HG03175 (cell line): ENCODE measurements around the gene PARD3B.

ENCODE experiments used
- ATAC-seq: cut with Tn5 transposase; IDR thresholded peaks from one replicate; pipeline ENCODE4 v1.9.1; 2021; ENCODE audit warnings: mild to moderate bottlenecking, moderate library complexity; ENCODE audit not compliant: unreplicated experiment

The PARD3B gene

DNA sequence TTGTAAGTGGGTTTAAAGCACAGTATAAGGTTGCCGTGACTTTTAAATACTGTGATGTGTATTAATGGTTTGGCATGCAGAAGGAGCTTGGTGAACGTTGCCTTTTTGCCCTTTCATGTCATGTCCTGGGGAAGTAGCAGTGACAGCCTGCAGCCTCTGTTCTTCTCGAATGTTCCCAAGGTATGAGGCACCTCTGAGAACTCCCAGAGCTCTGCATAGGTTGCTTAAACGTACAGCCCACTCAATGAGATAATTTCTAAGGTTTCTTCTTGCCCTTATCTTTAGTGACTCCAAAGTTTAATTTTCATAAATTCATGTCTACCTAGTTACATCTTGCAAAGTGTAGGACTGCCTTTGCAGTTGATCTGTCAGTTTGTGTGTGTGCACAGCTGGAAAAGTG is 36.7 kb downstream of the PARD3B start:
- no peak for ATAC-seq

DNA sequence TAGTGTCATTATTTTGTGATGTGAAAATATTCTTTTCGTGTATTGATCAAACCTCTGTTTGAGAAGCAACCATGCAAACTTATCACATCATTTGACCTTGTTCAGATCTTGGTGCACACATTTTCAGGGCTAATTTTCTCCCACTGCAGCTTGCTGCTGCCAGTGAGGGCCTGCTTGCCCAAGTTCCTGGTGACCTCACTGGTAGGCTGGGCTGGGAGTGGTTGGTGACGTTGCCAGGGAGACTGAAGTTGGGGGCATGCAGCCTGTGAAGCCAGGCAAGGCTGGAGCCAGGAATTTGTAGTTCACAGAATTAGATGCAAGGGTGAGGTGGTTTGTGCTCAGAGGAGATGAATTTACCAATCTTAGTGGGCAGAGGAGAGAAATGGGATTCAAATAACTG is 38.5 kb downstream of the PARD3B start:
- no peak for ATAC-seq

DNA sequence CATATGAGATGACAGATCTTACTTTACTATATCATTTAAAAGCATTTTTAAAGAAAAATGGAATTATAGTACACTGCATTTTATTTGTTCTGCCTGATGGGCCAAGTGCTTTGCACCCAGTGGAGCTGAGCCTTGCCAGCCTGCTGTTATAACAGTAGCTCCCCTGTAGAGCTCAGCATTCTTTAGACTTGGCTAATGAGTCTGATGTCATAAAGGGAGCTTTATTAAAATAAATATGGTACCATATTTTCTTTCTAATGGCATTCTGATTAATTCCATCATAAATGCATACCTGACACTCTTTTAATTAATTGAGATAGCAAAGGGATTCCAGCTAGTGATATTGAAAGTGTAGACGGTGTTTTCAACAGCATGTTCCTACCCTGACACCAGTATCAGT is 40.7 kb downstream of the PARD3B start:
- no peak for ATAC-seq

DNA sequence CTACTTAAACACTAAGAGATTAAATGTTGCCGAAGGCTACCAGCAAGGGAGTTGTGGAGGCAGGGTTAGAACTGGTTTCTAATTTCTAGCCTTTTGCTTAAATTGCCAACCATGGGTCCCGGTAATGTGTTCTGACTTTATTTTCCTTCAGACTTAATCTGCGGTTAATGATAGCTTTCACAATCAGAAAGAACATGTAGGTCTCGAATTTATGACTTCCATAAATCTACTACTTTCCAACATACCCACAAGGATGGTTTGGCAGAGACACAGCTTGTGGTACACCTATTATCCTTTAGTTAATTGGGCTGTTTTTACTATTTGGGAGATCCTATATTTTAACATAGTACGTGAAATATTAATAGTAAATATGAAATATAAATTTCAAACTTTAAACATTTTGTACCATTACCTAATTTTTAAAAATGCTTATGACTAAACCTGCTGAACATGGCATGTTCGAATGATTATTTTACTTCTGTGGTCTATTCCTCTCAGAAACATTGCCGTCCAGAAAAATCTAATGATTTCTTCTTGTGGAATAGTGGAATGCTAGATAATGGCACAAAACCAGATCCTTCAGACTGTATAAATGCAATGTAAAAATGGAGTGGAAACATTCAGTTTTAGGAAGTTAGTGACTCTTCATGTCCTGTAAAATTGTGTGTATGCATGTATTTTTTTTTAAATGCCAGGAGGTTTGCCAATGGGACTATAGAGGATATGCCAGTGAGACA is 41.3 kb downstream of the PARD3B start:
- ATAC-seq = no peak

DNA sequence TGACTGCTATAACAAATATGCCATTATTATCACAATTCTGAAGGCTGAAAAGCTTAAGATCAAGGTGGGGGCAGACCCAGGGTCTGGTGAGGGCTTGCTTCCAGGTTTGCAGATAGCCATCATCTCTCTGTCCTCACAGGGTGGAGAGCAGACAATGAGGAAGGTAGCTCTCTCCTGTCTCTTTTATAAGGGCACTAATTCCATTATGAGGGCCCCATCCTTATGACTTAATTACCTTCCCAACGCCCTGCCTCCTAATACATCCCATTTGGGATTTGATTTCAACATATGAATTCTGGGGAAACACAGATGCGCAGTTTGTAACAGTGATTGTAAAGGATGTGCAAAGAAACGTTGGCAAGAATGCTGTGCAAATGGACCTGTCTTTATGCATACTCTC is 44.8 kb downstream of the PARD3B start:
- ATAC-seq = no peak

DNA sequence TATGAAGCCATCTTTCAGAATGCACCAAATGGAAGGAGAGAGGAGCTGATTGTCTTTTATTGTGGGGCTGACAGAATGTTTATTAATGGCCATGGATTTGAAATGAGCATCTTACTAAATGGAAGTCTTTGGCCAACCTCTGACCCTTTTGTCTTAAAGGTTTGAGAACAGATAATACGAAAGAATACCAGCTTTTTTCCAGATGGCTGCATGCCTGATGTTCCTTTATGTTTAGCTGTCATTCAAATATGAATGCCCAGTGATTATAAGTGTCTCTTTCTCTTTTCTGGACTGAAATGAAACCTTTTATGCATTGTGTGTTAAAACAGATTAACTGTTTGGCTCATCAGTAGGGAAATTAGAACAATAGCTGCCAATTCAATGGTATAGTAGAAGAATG is 46.0 kb downstream of the PARD3B start:
- no peak for ATAC-seq

DNA sequence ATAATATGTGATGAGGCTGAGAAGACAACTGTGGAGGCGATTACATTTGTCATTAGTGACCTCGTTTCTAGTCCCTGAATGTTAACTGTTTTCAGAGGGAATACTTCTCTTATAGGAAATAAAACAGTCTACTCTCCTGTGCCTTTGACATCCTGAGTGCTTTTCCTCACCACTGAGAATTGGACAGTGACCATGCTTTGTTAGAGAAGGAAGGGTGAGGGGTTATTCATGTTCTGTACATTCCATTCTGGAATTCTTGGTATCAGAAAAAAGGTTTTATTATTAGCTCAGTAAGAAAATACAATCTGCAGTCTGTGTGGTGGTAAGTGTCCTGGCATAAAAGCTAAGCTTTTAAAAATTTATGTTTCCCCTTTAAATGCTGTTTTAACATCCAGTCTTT is 58.8 kb downstream of the PARD3B start:
- ATAC-seq = no peak

DNA sequence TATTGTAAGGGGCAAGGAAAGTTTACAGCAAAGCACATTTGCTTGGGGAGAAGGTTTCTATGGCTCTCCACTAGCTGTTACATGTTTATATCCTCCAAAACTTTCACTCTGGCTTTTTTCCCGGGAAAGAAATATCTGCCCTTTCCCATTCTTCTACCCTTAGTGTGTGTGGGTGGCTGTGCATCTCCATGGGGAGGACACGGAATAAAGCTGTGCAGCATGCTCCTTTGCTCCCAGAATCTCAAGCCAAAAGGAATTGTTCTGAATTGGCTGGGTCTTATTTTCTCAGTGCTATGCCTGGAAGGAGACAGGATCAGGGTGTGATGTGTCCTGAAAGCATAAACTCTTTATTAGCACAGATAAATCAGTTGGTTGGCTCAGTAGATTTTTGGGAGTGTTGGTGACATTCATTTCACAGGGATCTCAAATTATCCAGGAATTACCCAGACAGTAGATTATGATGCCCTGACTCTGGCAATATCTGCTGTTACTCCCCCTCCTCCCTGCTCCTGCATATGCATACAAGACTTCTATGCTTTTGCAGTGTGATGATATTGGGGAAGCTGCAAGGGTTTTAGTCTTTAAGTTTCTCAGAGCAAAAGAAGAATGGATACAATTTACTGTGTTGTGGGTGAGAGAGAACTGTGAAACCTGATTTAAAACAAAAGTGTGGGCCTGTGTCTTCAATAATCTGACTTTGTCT is 63.1 kb downstream of the PARD3B start:
- ATAC-seq = no peak

DNA sequence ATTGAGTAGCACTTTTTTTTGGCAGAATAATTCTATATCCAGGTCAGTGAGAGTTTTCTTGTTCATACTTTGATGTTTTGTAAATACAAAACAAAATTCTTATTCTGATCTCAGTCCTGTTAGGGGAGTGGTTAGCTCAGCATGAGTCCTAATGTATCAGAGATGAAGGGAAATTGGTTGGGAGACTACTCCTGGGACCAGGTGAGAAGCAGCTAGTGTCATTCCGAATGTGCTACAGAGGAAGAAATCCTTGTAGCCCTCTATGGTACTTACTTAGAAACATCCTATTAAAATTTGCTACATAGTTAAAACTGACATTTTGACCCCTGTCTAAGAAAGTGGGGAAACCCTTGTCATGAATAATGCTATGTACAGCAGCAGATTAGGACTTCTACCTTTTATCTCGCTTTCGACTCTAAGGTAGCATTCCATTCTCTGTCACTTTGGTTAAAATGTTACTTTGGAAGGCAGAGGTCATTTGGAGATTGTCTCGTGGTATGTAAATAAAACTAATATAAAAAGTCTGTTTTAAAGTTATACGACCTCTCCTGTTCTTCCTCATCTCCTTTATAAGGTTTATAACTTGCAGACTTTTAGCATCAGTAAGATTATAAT is 65.8 kb downstream of the PARD3B start:
- ATAC-seq = no peak

DNA sequence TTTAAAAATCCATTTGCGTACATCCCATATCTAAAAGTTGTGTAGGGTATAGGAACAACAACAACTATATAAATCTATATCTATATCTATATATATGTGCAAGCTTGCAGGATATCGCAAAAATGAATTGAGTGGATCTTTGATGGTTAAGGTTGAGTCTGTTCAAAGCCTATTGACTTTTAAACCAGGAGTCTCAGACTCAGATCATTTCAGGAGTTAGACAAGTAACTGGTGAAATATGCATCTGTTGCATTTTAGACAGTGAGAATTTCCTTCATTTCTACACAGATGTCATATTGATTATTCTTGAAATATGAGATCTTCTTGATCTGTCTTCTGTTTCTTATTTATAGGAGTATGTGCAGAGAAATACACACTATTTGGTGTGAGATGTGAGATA is 66.5 kb downstream of the PARD3B start:
- ATAC-seq = no peak

DNA sequence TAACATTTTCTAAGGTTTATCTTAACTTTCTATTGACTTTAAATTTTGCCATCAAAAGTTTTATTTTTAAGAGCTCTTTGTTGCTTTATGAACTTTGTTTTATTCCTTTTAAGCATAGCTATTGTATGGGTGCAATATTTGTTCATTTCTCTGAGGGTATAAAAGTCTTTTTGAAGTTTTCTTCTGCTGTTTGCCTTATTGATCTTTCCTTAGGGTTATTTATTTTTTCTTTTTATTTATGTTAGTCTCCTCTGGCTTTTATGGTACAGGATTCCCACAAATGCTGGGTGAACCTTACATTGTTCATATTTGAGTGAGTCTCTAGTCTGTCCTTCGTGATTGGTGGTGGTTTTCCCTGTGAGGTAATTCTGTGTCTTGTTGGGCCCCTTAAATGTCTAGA is 68.4 kb downstream of the PARD3B start:
- ATAC-seq = no peak

DNA sequence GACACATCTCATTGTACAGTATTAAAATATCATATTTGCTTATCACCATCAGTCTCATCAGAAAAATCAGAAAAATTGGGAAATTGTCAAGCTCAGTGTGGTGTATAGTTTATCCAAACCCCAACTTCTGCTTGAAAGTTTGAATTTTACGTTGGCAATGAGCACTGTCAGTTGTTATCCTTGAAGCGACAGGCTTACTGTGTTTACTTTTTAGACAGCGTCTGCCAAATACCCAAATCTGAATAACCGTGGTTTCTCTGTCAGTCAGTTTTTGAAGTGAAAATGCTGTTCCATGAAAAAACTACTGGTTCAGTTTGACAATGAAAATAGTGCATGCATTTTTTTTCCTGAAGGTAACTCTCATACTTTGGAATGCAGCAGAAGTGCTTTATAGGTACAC is 70.2 kb downstream of the PARD3B start:
- no peak for ATAC-seq

DNA sequence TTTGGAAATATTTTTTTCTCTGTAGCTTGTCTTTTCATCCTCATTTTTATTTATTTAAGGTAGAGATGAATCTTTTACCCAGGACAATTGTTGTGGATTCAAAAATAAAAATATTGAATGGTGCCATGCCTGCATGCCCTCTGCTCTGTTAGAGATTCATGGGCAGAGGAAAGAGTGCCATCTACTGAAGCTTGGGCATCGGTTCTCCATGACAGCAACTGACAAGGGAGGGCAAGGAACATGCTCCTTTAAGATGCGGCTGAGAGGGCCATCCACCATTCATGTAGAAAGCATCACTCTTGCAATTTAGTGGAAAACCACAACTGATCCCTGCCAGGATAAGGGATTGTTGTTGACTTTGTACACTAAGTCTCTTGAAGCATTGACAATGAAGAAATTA is 79.9 kb downstream of the PARD3B start:
- no peak for ATAC-seq

DNA sequence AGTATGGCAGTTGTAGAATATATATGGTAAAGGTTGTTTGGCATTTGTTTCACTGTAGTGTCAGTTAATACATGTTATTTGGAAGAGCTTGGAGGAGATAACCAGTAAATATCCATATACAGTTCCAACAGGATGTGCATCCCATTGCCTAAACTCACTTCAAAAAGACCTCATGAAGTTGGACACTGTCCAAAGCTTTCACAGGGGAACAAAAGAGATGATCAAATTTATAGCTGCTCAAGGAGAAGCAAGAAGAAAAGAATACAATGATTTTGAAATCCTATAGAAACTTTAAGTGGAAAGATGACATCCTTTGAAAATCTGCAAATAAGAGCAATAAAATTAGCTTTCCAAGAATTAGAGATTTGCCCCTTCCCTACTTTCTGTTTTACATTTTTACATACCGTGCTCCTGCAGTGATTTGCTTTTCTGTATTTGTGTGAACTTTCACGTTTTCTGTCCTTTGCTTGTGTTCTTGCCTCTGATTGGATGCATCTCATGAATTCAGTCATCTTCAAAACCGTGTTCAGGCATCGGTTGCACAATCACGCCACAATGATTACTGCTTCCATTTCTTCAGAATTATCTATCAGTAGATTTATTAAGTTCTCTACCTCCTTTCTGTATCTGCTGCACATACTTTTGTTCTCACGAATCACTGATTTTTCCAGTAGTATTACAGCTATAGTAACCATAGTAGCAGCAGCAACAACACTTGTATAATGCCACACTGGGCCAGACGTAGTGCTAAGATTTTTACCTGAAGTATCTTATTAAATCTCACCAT is 83.8 kb downstream of the PARD3B start:
- ATAC-seq = no peak

DNA sequence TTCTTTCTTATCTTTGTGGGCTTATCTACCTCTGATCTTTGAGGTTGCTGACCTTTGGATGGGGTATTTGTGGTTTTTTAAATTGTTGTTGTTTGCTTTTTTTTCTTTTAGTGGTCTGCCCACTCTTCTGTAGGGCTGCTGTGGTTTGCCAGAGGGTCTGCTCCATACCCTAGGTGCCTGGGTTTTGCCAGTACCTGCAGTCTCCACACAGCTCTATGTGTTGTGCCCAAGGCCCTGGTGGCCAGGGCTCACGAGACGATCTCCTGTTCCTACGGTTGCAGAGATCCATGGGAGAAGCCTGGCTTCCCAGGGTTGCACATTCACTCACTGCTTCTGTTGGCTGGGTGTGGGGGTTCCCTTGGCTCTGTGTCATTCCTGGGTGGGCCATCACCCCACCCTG is 87.1 kb downstream of the PARD3B start:
- no peak for ATAC-seq

DNA sequence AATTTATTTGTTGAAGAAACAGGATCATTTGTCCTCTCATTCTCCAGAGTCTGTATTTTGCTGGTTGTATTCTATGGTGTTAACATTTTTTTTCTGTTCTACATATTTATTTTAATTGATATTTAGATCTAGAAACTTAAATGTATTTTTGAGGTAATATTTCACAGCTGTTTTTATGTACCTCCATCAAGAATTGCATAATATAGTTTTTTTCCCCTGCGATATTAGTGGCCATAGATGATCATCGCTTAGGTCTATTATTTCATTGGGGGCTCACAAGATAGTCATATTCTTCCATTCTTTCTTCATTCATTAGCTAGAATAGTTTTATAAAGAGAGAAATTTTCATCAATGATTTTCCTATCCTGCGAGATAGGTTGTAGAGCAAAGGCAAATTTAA is 89.3 kb downstream of the PARD3B start:
- ATAC-seq = no peak

DNA sequence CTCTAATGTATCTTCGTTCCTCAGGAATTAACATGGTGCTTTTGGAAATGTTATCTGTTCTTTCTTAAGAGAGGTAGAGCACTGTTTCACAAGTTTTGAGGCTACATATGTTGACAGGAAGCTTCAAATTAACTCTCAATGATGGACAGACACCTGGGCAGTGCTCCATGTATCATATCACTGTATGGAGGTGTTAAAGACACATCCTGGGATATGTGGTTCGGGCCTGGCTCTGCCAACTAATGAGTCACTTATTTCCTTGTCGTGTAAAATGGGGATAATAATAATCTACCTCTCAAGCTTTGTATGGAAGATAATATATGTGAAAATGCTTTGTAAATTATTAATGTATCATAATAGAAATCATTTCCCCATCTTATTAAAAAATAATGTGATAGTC is 90.2 kb downstream of the PARD3B start:
- ATAC-seq = no peak

DNA sequence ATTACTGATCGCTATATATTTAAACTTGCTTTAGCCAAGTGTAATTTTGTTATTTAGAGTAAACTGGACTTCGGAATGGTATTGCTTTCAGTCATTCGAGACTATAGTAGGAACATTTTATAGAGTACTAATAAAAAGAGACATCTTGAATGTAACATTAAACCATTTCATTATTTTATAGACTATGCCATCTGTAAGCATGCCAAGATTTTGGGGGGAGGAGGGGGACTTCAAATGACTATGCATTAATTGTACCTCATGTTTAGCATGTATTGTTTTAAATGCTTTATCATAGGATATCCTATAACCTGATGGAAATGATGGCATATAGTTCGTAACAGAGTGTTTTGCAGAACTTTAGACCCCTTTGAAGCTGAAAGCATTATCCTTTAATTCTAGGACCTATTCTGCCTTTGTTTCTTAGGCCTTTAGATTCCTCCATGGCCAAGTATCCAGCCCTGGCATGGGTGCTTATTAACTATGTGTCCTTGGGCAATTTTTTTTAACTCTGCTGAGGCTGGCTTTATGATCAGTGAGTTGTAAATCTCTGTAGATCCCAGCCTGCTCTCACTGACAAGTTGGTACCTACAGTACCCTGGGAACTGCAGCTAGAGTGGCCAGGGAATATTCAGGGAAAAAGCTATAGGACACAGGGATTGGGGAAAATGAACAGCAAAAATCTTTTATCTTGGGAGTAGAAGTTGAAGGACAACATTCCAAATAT is 93.4 kb downstream of the PARD3B start:
- no peak for ATAC-seq

DNA sequence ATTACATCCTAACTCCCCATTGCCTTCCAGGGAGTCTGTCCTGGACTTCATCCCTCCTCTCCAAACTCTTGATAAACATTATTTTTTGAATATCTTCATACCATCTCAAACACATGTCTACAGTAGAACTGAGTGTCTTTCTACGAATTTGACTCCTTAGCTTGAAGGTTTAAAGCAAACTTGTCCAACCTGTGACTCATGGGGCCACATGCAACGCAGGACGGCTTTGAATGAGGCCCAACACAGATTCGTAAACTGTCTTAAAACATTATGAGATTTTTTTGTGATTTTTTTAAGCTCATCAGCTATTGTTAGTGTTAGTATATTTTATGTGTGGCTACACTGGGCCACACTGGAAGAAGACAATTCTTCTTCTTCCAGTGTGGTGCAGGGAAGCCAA is 98.1 kb downstream of the PARD3B start:
- ATAC-seq = no peak

DNA sequence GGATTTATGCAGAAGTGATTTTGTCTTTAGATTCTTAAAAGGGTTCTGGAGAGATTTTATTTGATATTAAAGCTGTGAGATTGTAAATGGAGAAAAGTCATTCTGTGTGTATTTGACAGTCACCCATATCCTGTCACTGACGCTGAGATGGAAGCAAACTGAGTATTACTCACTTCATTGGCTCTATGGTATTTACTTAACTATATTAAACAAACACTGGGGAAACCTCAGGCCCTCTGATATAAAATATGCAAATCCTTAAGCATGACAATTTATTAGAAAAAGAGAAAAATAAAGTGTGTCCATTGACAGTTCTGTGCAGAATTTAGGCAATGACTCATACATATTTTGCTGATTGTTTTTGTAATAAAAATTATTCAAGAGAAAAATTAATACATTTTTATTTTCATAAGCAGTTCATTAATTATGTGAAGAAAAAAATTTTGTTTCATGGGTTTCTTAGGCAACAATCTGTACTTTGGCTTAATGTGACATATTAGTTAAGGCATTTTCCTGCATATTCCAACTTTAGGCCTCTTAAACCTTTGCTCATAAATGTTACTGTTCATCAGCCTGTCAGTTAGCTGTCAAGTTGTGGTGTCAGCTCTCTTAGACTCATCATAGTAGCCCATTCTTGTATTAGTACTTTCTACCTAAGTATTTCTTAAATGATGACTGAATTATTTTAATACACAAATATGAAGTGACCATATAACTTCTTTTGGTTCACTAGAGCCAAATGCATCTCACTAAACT is 99.9 kb downstream of the PARD3B start:
- no peak for ATAC-seq
